Right ventricle myocardium superior (tissue), 1 donor: ENCODE measurements around the gene LRRN4. TPM values are rescaled to one million over a fixed set of nuclear protein-coding genes. Genes with fewer than 3 reads are reported as not detected.
"Not testable (repeated sequence)": the region's sequence is repeated elsewhere in the genome, so short reads cannot be mapped to it uniquely, and the experiment has no call there.

Experiments
- ATAC-seq: fragments of 200-7000 bp; cut with Tn5 transposase; one replicate; pipeline ENCODE4 v1.9.1; 2020; ENCODE audit warnings: mild to moderate bottlenecking; ENCODE audit not compliant: poor library complexity
- DNase-seq: peaks from one replicate; pipeline ENCODE4 v3.0.0-alpha.2; 2020
- intact Hi-C: fragments of 100-400 bp; cut with DNase I; formaldehyde crosslinking; loops from one replicate; pipeline ENCODE4 v1.11.2; 2022
- total RNA-seq: library from RNA; stranded (reverse); fragmentation: NEBNext Ultra II Directional; extraction: Animal tissue kit (Norgen Biotek cat#: 25700); gene quantifications from one replicate; pipeline ENCODE4 v1.2.1, GENCODE V29; 2021
- donor health status: DM: no; HTN: yes; CAD: no; lungs with severe emphysema.

The LRRN4 gene
- total RNA-seq, 1 donor from 2014 or later, result not detected

DNA sequence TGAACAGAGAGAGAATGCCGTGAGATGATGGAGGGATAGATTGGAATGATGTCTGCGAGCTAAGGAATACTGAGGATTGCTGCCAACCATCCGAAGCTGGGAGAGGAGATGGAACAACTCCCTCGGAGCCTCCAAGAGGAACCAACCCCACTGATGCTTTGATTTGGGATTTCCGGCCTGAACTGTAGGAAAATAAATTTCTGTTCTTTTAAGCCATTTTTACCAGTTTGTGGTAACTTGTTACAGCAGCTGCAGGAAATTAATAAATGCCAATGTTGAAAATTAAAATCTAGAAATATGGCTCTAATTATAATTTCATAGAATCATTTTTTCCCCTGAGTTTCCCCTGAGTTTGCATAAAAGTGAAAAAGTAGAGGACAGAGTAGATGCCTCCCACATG is 14.1 kb downstream of the LRRN4 start:
- intact Hi-C loops, result no loop called here
- ATAC-seq, result no peak

DNA sequence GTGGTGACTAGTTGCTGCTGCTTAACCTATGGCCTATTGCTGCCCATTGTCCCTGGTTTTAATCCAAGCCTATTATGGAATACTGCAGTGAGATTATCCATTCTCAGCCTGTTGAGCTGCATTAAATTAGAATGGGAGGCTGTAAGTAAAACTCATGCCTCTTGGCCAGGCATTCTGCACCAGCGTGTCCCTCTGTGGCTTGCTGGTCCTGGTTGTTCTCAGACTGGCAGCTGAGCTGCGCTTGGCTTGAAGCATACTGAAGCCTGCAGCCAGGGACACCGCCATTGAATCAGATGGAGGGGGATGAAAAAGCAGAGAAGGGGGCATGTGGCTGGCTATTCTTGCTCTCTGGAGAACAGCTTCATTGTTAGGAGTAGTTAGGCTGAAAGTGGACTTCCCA is 15.6 kb downstream of the LRRN4 start:
- ATAC-seq (peak; percentile 76), DNase-seq (peak; percentile 58)
- intact Hi-C loops, result no loop called here

More for the DNA sequence above, 14.1 kb downstream of the LRRN4 start:
- DNase-seq, result no peak

DNA sequence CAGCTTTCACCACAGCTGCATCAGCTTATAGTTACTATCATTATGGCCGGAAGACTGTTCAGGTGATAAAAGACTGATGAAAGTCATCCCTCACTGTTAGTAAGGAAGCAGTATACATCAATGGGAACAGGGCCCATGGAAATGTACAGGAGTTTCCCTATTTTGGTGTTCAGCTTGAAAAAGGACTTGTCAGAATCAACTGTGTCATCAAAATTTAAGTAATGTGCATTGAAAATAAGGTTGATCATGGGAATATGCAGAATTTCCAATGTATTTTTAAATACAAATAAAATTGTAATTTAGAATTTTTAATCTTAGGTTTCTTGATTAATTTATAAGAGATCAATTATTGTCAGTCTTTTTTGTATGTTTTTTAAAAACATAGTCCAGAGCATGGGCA is 16.8 kb downstream of the LRRN4 start:
- DNase-seq (no peak), ATAC-seq (no peak)
- intact Hi-C loops, result no loop called here

DNA sequence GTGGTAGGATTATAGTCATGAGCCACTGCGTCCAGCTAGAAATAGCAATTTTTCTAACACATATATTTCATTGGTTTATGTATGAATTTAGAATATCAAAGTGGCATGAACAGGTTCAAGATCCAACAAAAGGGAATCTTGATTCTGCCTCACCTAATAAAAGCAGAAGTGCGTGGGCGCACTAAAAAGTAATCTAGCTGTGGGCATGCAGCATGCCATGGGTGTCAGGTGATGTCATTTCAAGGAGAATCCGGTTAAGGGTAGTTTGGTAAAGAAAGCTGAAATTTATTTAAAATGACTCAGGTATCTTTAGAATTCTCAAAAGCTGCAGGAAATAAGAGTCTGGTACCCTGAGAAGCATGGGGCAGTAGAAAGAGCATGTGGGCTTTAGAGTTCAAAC is 17.6 kb downstream of the LRRN4 start:
- ATAC-seq (no peak), DNase-seq (no peak)
- intact Hi-C loops, result no loop called here

DNA sequence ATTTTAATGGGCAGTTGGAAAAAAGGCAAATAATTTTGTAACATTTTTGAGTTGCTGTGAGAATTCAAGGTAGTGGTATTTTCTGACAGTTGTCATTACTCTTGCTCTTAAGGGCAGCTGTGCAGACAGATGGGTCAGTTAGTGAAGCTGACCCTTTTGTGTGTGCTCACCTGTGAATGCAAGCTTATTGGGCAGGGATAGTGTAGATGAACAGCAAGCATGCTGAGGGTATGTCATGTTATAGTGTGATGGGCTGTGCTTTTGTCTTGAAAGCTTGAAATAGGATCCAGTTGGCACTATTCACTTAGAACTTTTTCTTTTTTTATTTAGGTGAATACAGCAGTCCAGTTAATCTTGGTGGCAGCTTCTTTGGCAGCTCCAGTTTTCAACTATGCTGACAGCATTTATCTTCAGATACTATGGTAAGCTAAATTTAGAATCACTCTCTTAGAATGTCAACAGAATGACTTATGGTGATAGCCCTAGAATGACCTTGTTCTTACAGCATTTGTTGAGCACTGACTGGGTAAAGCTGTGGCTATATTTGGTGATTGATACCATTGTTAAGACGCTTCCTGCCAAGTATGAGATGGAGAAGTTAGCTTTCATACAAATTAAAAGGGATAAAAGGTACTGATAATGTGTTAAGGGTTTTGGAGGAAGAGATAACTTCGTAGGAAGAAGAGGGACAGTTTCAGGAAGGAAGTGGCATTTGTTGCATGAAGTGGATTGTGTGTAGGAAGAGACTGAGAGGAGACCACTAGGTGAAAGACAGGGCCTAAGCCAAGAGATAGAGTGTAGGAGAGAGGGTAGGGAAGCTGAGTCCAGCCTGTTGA is 19.5 kb downstream of the LRRN4 start:
- intact Hi-C loops, result no loop called here
- DNase-seq (no peak), ATAC-seq (peak; percentile 88)

DNA sequence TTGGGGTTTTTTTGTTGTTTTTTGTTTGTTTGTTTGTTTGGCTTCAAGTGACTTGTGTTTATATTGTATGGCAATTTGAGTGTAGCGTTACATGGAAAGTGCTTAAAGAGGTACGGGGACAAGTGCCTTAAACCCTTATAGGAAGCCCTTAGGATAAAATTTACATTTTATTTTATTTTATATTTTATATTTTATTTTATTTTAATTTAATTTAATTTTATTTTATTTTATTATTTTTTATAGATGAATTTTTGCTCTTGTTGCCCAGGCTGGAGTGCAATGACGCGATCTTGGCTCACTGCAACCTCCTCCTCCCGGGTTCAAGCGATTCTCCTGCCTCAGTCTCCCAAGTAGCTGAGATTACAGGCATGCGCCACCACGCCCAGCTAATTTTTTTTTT is 21.0 kb downstream of the LRRN4 start:
- intact Hi-C loops, DNase-seq, ATAC-seq: not testable (repeated sequence)

DNA sequence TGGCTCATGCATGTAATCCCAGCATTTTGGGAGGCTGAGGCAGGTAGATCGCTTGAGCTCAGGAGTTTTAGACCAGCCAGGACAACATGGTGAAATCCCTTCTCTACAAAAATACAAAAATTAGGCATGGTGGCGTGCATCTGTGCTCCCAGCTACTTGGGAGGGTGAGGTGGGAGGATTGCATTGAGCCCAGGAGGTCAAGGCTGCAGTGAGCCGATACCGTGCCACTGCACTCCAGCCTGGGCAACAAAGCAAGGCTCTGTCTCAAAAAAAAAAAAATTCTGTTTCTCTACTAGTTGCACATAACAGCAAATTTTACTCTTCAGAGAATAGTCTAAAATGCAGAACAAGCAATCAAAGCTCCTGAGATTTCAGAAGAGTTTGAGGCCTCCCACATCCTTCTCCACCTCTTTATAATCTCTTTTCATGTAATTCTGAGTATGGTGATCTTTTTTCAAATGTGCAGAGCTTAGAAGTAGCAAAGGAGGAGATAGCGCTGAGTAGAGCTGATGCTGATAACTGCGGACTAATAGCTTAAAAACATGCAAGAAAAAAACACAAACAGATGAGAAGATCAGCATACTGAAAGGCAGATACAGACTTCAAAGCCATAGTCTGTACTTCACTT is 23.3 kb downstream of the LRRN4 start:
- ATAC-seq, result no peak

DNA sequence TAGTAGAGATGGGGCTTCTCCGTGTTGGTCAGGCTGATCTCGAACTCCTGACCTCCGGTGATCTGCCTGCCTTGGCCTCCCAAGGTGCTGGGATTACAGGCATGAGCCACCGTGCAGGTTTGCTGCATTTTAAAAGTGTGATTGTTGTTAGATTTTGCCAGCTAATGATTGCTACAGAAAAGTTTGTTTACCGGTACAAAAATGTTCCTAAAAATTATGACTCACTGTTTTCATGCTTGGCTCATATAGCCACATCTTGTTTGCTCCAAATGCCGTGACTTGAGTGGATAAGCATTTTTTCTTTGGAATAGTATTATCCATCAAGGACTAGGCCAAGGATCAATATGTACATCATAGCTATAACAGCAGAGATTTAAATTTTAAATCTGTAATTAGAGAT is 24.3 kb downstream of the LRRN4 start:
- intact Hi-C loops, result no loop called here
- ATAC-seq (no peak), DNase-seq (no peak)

More for the DNA sequence above, 23.3 kb downstream of the LRRN4 start:
- intact Hi-C loops, result no loop called here
- no peak for DNase-seq

DNA sequence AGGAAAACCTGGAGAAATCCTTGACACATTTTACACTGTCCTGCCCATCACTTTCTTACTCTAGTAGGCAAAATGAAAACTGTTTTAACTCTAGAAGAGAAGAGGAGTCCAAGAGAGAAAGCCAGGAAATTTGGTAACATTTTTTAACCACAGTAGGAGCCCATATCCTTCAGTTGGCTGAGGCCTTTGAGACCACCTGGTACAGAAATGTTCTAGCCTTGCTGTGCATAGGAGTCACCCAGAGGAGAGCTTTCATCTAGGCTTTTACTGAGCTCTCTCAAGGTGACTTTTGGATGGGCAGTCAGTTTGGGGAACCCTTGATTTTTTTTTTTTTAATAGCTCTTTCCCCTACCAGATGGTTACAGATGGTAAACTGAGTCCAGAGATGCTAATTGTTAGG is 25.0 kb downstream of the LRRN4 start:
- intact Hi-C loops, result no loop called here
- ATAC-seq (no peak), DNase-seq (no peak)

DNA sequence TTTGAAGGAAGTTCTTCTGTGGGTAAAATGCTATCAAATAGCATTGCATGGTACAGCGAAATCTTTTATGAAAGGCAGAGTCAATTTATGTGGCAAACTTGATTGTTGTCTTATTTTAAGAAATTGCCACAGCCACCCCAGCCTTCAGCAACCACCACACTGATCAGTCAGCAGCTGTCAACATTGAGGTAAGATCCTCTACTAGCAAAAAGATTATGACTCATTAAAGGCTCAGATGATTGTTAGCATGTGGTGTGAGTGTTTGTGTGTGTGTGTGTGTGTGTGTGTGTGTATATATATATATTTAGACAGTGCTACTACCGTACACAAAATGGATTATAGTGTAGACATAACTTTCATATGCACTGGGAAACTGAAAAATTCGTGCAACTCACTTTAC is 27.8 kb downstream of the LRRN4 start:
- intact Hi-C loops, result no loop called here
- DNase-seq, result no peak

DNA sequence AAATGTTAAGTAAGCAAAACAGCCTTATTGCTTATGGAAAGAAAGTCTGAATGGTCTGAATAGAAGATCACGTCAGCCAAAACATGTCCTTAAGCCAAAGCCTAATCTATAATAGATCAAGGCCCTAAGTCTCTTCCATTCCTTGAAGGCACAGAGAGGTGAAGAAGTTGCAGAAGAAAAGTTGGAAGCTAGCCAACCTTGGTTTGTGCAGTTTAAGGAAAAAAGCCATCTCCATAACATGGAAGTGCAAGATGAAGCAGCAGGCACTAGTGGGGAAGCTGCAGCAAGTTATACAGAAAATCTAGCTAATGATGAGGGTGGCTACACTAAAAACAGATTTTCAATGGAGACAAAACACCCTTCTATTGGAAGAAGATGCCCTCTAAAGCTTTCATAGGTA is 29.1 kb downstream of the LRRN4 start:
- DNase-seq, result no peak
- ATAC-seq, result no peak
- intact Hi-C loops, result no loop called here

More for the DNA sequence above, 27.8 kb downstream of the LRRN4 start:
- ATAC-seq, result peak; percentile 45

DNA sequence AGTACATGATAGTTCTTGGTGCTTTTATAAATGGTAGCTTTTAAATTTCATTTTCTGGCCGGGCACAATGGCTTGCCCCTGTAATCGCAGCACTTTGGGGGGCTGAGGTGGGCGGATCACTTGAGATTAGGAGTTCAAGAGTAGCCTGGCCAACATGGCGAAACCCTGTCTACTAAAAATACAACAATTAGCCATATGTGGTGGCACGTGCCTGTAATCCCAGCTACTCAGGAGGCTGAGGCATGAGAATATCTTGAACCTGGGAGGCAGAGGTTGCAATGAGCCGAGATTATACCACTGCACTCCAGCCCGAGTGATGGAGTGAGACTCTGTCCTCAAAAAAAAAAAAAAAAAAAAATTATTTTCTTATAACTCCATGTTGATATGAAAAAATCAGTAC is 36.0 kb downstream of the LRRN4 start:
- ATAC-seq (no peak), DNase-seq (no peak)
- intact Hi-C loops, result no loop called here

DNA sequence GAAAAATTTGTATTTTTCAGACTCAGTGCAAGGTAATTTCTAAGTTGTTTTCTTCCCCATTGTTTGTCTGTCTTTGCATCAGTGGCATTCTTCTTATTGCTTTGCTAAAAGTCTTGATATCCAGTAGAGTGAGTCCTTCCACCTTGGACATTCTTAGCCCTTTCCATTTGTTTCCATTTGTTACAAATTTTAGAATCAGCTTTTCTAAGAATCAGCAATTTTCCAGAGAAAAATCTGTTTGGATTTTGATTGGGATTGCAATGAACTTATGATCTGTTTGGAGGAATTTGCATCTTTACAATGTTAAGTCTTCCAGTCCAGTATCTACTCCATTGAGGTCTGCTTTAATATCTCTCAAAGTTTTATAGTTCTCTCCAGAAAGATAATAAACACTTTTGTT is 36.4 kb downstream of the LRRN4 start:
- DNase-seq (no peak), ATAC-seq (no peak)
- intact Hi-C loops, result no loop called here

DNA sequence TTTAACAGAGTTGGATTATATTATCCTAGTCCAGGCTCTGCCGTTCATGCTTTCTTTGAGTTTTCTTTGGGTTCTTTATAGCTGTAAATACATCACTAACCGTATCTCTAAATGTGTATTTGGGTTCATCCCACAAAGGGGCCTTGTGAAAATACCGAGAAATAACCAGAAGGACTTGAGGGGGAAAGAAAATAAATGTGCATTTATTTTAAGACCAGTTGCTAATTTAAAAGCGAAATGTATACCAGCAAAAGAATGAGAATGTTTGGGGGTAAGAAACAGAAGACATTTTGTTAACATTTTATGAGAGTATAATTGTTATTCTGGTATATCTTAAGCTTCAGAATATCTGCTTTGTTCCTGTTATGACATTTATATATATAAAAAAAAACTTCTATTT is 38.9 kb downstream of the LRRN4 start:
- ATAC-seq (no peak), DNase-seq (no peak)
- intact Hi-C loops, result no loop called here

DNA sequence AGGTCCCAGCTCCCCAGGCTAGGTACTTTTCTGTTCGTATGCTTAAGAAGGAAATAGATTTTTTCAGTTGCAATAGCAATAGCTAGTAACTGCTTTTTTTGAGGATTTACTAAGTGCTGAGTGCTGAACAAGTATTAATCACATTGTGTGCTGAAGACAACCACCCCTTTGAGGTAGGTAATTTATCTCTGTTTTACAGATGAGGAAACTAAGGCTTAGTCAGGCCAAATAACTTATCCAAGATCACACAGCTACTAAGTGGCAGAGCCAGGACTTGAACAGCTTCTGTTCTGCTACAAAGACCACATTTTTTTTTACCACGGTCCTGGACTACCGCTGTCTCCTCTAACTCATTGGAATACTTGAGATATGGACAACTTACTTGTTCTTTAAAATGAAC is 39.8 kb downstream of the LRRN4 start:
- ATAC-seq (no peak), DNase-seq (no peak)
- intact Hi-C loops, result no loop called here

DNA sequence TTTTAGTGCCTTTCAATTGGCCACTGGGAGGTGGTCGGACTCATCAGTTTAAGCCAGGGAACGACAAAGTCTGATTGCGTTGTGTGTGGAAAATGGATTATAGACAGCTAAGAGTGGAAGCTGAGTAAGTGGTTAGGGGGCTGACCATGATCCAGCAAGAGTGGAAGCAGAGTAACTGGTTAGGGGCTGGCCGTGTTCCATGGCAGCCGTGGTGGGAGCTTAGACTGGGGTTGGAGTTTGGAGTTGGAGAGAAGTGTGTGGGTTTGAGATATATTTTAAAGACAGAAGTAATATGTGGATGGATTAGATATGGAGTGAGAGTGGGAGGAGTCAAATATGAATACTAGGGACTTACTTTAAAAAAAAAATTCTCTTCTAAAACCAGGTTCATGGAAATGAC is 41.7 kb downstream of the LRRN4 start:
- ATAC-seq (no peak), DNase-seq (no peak)
- intact Hi-C loops, result no loop called here

DNA sequence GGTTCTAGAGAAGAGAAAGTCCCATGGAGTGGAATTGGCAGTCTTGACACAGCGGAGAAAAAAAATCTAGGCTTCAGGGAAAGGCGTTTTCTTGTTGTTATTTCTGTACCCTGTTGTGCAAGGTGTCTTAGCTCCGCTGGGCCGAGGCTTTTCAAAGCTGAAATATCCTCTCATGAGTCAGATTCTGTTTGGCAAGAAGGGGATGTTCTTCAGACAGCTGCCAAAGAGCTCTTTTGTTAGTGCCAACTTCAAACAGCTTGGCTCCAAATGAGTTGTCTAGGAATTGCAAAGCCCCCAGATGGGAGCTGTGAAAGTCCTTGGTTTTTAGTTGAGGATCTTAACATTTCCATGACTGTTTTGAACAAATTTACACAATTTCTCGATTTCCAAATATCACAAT is 45.6 kb downstream of the LRRN4 start:
- DNase-seq, result peak; percentile 66
- peak; percentile 52 for ATAC-seq
- intact Hi-C loops, result no loop called here

DNA sequence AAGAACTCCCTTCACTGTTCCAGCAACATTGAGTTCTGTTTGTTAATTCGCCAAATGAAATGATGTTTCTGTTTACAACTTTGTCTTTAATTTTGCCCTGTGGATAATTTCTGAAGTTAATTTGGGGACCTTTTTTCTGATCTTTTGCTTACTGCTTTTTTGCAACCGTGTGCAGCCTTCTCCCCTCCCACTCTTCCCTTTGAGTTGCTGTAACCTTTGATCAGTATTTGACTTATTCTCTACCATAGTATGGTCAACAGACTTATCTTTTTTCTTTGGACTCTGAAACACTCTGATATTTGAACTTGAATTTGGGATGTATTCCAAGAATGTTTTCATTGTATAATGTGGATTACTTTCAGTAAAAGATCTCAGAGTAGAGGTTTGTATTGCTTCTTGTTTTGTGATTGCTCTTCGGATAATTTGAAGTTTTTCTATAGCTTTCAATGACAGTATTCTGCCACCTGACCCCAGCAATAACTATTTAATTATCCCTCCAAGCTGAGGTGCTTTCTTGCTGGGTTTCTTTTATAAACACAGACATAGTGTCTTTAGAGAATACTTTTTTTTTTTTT is 46.2 kb downstream of the LRRN4 start:
- DNase-seq (no peak), ATAC-seq (no peak)
- intact Hi-C loops, result no loop called here

DNA sequence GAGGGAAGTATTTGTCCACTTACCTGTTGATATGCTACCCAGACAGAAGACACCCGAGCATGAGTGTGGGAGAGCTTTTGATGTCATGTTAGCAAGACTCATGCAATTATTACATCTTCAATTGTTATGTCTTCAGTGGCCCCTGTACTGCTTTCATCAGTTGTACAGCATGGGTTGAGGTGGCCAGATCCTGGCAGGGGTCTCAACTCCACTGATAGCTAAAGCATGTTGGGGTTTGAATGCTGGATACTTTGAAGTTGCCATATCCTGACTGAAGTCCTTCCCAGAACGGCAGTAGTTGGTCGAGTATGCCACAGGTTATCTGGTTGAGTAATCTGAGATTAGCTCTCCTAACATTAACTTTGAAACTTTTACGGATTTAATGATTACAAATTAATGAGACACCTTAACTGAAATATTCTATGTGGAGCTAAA is 46.7 kb downstream of the LRRN4 start:
- ATAC-seq (no peak), DNase-seq (no peak)
- intact Hi-C loops, result no loop called here

DNA sequence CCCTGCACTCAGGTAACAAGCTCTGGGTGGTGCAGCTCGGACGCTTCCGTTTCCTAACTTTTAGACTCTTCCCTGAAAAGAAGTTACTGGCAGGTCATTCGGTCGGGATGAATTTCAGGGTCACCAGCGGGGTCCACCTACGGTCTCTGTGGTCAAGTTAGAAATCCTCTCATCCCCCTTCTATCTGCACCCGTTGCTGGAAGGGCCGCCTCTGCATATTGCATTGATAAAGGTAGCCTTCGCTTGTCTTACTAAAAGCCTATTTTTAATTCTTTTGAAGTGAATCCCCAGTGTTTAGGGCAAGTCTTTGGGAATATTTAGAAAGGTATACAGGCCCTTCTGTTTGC is 47.3 kb downstream of the LRRN4 start:
- ATAC-seq (no peak), DNase-seq (no peak)
- intact Hi-C loops, result no loop called here
